Mononuclear cell (primary cell): Measurements from ENCODE around the gene SFXN2. TPM values are rescaled to one million over a fixed set of nuclear protein-coding genes. Genes with fewer than 3 reads are reported as not detected.

ENCODE experiments used
- H3K27me3 ChIP-seq: 2 replicates; pipeline ENCODE4 v1.6.0; 2011; ENCODE audit warnings: low read length, control low read depth; ENCODE audit not compliant: insufficient read depth
- H3K4me1 ChIP-seq: 2 replicates; pipeline ENCODE4 v1.5.1; 2011; ENCODE audit warnings: mild to moderate bottlenecking, low read length, control low read depth; ENCODE audit not compliant: insufficient read depth
- H3K4me3 ChIP-seq: 2 replicates; pipeline ENCODE4 v1.5.1; 2011; ENCODE audit warnings: mild to moderate bottlenecking, low read length, moderate library complexity
- H3K9me3 ChIP-seq: 2 replicates; pipeline ENCODE4 v1.5.1; 2011; ENCODE audit warnings: low read depth, mild to moderate bottlenecking, control low read depth, low read length
- total RNA-seq: library from RNA; depleted of rRNA; stranded (reverse); fragments of >200 nt; gene quantifications from one replicate; pipeline ENCODE4 v1.2.3, GENCODE V29; 2012

The SFXN2 gene
- total RNA-seq, 1 donor: 2.2 TPM

DNA sequence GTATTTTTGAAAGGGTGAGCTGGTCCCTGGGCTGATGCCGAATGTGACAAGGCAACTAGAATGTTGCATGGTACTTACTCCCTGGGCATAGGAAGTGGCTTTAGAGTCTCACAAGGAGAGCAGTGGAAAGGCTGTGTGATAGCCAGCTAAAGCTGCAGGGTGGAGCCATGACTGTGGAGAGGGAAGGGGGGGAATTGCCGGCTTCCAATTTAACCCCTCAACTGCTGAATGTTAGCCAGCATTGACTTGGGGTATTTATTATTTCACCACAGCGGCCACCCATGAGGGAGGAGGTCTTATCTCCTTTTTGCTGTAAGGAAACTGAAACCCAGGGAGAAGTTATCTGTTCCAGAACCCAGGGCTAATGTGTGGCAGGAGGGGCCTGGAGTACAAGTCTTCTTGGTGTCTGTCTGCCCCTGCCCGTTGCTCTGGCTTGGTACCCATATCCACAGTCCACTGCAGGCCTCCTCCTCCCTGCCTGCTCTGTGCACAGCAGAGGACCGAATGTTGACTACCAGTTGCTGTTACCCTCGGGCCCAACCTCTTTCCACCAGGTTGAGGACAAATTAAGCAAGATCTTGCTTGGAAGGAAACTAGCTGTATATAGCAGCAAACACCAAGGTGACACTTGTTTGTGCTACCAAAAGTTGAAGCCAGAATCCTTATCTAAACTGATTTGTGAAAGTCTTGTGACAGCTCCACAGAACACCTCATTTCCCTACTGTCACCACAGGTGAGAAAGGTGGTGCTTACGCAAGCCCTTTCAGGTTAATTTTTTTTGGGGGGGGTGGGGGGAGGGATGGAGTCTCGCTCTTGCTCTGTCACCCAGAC lies 66.9 kb downstream of the SFXN2 start:
- peaks cover 64% of the 10 kb centered on the region for H3K4me1 ChIP-seq
- H3K9me3 ChIP-seq: no peaks in the 10 kb centered on the region
- no peak overlapping the region for H3K4me3 ChIP-seq
- H3K27me3 ChIP-seq: no peaks in the 10 kb centered on the region

- Histone ChIP-seq H3K27me3 (no peaks in the 10 kb centered on the region), H3K4me3 (no peak overlapping the region), H3K9me3 (no peaks in the 10 kb centered on the region), H3K4me1 (peaks cover 64% of the 10 kb centered on the region)
Observed at GRCh38 chr10:102781921-102782557, 67.6 kb downstream of the SFXN2 start.

DNA sequence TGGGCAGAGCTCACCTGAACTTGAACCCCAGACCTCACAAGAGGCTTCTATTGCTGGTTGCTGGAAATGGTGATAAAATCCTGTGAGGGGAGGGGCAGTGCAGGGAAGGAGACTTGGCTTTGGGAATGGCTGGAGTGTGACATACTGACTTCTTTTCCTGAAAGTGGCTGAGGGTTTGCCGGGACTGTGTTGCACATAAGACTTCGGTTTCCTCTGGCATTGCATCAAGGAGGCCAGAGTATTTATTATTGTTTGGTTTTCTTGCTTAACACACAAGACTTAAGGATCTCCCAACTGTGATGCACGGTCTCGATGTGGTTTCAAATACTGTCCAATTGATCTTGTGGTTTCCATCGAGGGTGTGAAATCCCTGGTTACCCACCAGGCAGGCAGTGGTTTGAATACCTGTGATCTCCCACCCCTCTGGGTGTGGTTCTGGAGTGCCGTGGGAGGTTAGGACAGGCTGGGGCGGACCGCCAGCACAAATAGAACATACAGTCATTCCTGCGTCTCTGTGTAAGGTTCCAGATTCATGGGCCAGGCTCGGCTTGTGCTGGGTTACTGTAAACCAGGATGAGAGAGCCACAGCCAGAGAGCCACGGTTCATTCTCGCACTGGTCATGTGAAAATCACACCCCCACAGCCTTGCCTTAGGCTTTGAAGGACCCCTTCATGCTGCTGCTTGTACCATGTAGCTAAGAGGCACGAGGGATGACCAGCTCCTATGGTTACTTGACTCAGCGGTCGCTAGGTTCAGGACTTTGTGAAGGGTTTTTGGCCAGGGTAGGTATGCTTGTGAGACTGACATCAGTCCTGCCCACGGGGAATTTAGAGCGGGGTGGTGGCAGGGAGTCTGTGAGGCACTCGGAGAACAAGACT lies 68.5 kb downstream of the SFXN2 start:
- Histone ChIP-seq H3K4me3 (no peak overlapping the region), H3K9me3 (no peaks in the 10 kb centered on the region), H3K27me3 (no peaks in the 10 kb centered on the region), H3K4me1 (peaks cover 66% of the 10 kb centered on the region)

GRCh38 chr10:102783568-102783967 lies 69.1 kb downstream of the SFXN2 start:
- no peaks in the 10 kb centered on the region for H3K9me3 ChIP-seq
- H3K4me3 ChIP-seq: no peak overlapping the region
- H3K4me1 ChIP-seq: peaks cover 66% of the 10 kb centered on the region
- H3K27me3 ChIP-seq: no peaks in the 10 kb centered on the region

GRCh38 chr10:102785818-102786217 lies 71.4 kb downstream of the SFXN2 start:
- no peaks in the 10 kb centered on the region for H3K27me3 ChIP-seq
- no peaks in the 10 kb centered on the region for H3K9me3 ChIP-seq
- peaks cover 62% of the 10 kb centered on the region for H3K4me1 ChIP-seq
- no peak overlapping the region for H3K4me3 ChIP-seq

DNA sequence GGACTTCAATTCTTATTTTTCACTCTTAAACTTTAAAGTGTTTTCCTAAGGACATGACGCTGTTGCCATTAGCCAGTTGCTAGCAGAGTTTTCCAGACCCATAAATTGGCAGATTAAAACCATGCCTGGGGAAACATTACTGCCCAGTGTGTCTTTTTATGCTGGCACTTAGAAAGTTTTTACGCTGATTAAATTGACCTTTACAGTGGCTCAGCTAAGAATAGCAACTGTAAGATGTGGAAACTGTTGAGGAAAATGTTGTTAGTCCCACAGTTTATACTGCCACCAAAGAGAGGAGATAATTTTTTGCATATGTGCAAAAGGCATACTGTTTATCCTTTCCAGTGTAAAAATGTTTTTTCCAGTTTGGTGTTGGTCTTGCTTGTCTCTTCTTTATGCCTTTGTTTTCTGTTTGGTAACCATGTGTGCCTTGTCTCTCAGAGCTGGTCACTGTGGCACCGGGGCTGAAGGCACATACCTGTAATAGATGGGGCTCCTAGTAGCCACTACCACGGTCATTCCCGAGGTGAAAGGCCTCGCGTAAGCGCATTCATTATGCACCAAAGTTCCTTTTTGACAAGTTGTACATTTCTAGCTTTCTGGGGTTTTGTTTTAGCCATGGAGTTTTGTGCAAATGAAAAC lies 77.4 kb downstream of the SFXN2 start:
- no peaks in the 10 kb centered on the region for H3K27me3 ChIP-seq
- H3K4me3 ChIP-seq: no peak overlapping the region
- peaks cover 44% of the 10 kb centered on the region for H3K4me1 ChIP-seq
- no peaks in the 10 kb centered on the region for H3K9me3 ChIP-seq

Other genes starting within 250 kb of the SFXN2 start
- gene ACTR1A, start 211.9 kb upstream of the SFXN2 start, total RNA-seq: 52.6 TPM
- gene SUFU, start 210.7 kb upstream of the SFXN2 start, total RNA-seq: 1.8 TPM
- gene TRIM8, start 70.2 kb upstream of the SFXN2 start, total RNA-seq: 89.0 TPM
- 0.84 TPM for gene ARL3, start 239 bp upstream of the SFXN2 start, total RNA-seq
- gene WBP1L, start 29.3 kb downstream of the SFXN2 start, total RNA-seq: 6.7 TPM
- not detected for gene CYP17A1, start 122.8 kb downstream of the SFXN2 start, total RNA-seq
- 46.8 TPM for gene BORCS7, start 139.6 kb downstream of the SFXN2 start, total RNA-seq
- gene AS3MT, start 154.8 kb downstream of the SFXN2 start, total RNA-seq: 1.7 TPM
- gene CNNM2, start 203.7 kb downstream of the SFXN2 start, total RNA-seq: 7.3 TPM